ENCODE measurements around the gene PRSS22.
A peak's percentile ranks its signal among the peaks of the same experiment; 100 is the strongest.

PRSS22 gene

GRCh38 chr16:2848933-2849725, 8.8 kb downstream of the PRSS22 start:
- no peak for DNase-seq

- no peak for DNase-seq
Observed at GRCh38 chr16:2846511-2847310, 11.3 kb downstream of the PRSS22 start.

- DNase-seq = no peak
Observed at GRCh38 chr16:2845116-2845515, 12.9 kb downstream of the PRSS22 start.

- no peak for DNase-seq
Observed at GRCh38 chr16:2843526-2843925, 14.4 kb downstream of the PRSS22 start.

GRCh38 chr16:2842340-2843000, 15.5 kb downstream of the PRSS22 start:
- DNase-seq = peak; percentile 94

GRCh38 chr16:2841606-2842339, 16.2 kb downstream of the PRSS22 start:
- peak; percentile 41 for DNase-seq

GRCh38 chr16:2840914-2841313, 17.1 kb downstream of the PRSS22 start:
- DNase-seq = no peak

GRCh38 chr16:2839650-2840450, 18.1 kb downstream of the PRSS22 start:
- DNase-seq = no peak

- DNase-seq = peak; percentile 74
Observed at GRCh38 chr16:2838928-2839327, 19.0 kb downstream of the PRSS22 start.

- DNase-seq = no peak
Observed at GRCh38 chr16:2836646-2837508, 21.1 kb downstream of the PRSS22 start.

GRCh38 chr16:2835638-2836493, 22.1 kb downstream of the PRSS22 start:
- no peak for DNase-seq

GRCh38 chr16:2834968-2835367, 23.0 kb downstream of the PRSS22 start:
- DNase-seq = no peak

GRCh38 chr16:2833776-2834175, 24.2 kb downstream of the PRSS22 start:
- no peak for DNase-seq

GRCh38 chr16:2831203-2831602, 26.8 kb downstream of the PRSS22 start:
- DNase-seq = no peak

- no peak for DNase-seq
Observed at GRCh38 chr16:2830355-2830695, 27.6 kb downstream of the PRSS22 start.

GRCh38 chr16:2829501-2830354, 28.2 kb downstream of the PRSS22 start, which contains the start of gene ZG16B:
Gene ZG16B (plus strand): TSS chr16:2830303. CDS start chr16:2830442, 139 bp downstream.
- DNase-seq = no peak

- DNase-seq = no peak
Observed at GRCh38 chr16:2828876-2829430, 29.0 kb downstream of the PRSS22 start.

GRCh38 chr16:2828521-2828840, 29.5 kb downstream of the PRSS22 start:
- DNase-seq = no peak

Measured in stimulated activated CD8-positive, alpha-beta memory T cell treated with anti-CD3 and anti-CD28 coated beads, Interleukin-4, amount 100 ng/mL, for 48 hours (primary cell).